ENCODE data around the gene MYH7.

GRCh38 chr14:23437133-23438100, 2.0 kb upstream of the MYH7 start:
- TF ChIP-seq CTCF (conservative IDR thresholded peaks at IDR 0.05 in 1 of 2, IDR thresholded peaks at IDR 0.05 in 1 of 2; ENCODE audit: low read depth in 1 of 2, low read length in 2 of 2) (no peak), EZH2 (IDR thresholded peaks at IDR 0.05; ENCODE audit: low read length, missing control alignments) (no peak)
